KMS-11 (cell line): ENCODE results near the gene SLC5A12.

Experiments
- H2AFZ ChIP-seq: fragments of 200-600 bp; sonication (generic); 2 replicates; pipeline ENCODE4 v1.6.1; 2016; ENCODE audit warnings: antibody characterized with exemption, mixed run types, low read depth
- H3K27ac ChIP-seq: fragments of 200-600 bp; sonication (generic); 2 replicates; pipeline ENCODE4 v1.6.1; 2016; ENCODE audit warnings: mild to moderate bottlenecking, mixed run types
- H3K27me3 ChIP-seq: fragments of 200-600 bp; sonication (generic); 2 replicates; pipeline ENCODE4 v1.6.1; 2017; ENCODE audit warnings: mild to moderate bottlenecking, low read depth, mixed run types, moderate library complexity; ENCODE audit not compliant: insufficient read depth
- H3K36me3 ChIP-seq: fragments of 200-600 bp; sonication (generic); 2 replicates; pipeline ENCODE4 v1.6.1; 2017; ENCODE audit warnings: mild to moderate bottlenecking, mixed run types; ENCODE audit not compliant: insufficient read depth
- H3K4me1 ChIP-seq: fragments of 200-600 bp; sonication (generic); 2 replicates; pipeline ENCODE4 v1.6.1; 2016; ENCODE audit warnings: mild to moderate bottlenecking, low read depth, mixed run types; ENCODE audit not compliant: poor library complexity, severe bottlenecking
- H3K4me2 ChIP-seq: fragments of 200-600 bp; sonication (generic); 2 replicates; pipeline ENCODE4 v1.7.0; 2016; ENCODE audit warnings: mild to moderate bottlenecking, mixed run types
- H3K4me3 ChIP-seq: fragments of 200-600 bp; sonication (generic); IDR thresholded peaks from 2 replicates; pipeline ENCODE4 v1.6.1; 2017; ENCODE audit warnings: low read depth, low read length, mixed read lengths; ENCODE audit not compliant: insufficient read depth
- H3K79me2 ChIP-seq: fragments of 200-600 bp; sonication (generic); 2 replicates; pipeline ENCODE4 v1.6.1; 2016; ENCODE audit warnings: low read depth, mixed run types; ENCODE audit not compliant: insufficient read depth
- H3K9ac ChIP-seq: fragments of 200-600 bp; sonication (generic); 2 replicates; pipeline ENCODE4 v1.6.1; 2016; ENCODE audit warnings: mild to moderate bottlenecking, mixed run types
- H4K20me1 ChIP-seq: fragments of 200-600 bp; sonication (generic); 2 replicates; pipeline ENCODE4 v1.6.1; 2016; ENCODE audit warnings: mild to moderate bottlenecking, mixed run types; ENCODE audit not compliant: insufficient read depth
- CTCF ChIP-seq: fragments of 200-600 bp; sonication (generic); conservative IDR thresholded peaks from 2 replicates; pipeline ENCODE4 v1.6.1; 2017; ENCODE audit warnings: low read depth, mild to moderate bottlenecking, antibody characterized with exemption, low read length, moderate library complexity, mixed read lengths

SLC5A12 gene

GRCh38 chr11:26764825-26765224, 43.0 kb upstream of the SLC5A12 start:
- TF ChIP-seq CTCF, result no peak
- Histone ChIP-seq H3K4me2 (no peak overlapping the region), H3K27ac (no peak overlapping the region)

DNA sequence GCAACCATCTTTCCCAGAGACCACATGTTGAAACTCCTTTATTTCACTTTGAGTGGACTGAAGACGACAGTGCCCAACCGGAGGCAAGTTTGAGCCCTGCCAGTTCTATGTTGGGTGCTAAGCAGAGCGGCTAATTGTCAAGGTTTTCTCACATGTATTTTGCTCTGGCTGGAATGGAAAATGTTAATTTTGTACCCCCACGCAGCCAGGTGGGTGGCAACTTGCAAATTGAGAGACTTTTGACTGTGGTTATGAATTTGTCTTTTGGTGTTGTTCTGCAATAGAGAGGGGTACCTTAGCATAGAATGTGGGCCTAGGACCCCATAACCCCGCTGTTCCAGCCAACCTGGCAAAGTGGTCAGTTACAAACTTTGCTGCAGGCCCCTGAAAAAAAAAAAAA, 42.5 kb upstream of the SLC5A12 start:
- Histone ChIP-seq H3K9ac (no peak overlapping the region), H3K4me2 (no peak overlapping the region), H3K27ac (no peak overlapping the region)

More at GRCh38 chr11:26764825-26765224, 43.0 kb upstream of the SLC5A12 start:
- H3K36me3 ChIP-seq, result no peaks in the 10 kb centered on the region
- no peaks in the 10 kb centered on the region for H3K4me1 ChIP-seq
- H3K9ac ChIP-seq, result no peak overlapping the region
- no peak overlapping the region for H2AFZ ChIP-seq
- H3K4me3 ChIP-seq, result no peak overlapping the region
- no peaks in the 10 kb centered on the region for H4K20me1 ChIP-seq
- no peaks in the 10 kb centered on the region for H3K79me2 ChIP-seq
- no peaks in the 10 kb centered on the region for H3K27me3 ChIP-seq

DNA sequence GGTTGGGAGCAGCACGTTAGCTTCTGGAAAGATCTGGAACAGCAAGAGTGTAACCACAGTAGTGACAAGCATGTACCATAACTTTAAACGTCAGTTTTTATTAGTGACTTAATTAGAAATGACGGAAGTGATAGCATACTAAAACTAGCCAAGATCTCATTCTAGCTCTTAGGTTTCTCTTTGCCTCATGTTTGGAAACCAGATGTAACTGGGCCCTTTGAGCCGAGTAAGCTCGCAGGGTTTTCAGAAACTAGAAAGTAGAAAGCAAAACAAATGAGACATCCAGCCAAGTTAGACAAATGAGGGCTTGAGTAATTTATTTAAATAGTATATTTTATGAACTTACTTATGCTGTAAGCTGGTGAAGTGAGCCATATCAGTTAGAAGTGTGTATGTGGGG, 40.2 kb upstream of the SLC5A12 start:
- Histone ChIP-seq H3K79me2 (no peaks in the 10 kb centered on the region), H3K4me2 (no peak overlapping the region), H3K9ac (no peak overlapping the region), H3K4me1 (no peaks in the 10 kb centered on the region), H3K27ac (no peak overlapping the region), H4K20me1 (no peaks in the 10 kb centered on the region), H2AFZ (no peak overlapping the region), H3K27me3 (no peaks in the 10 kb centered on the region), H3K4me3 (no peak overlapping the region), H3K36me3 (no peaks in the 10 kb centered on the region)
- TF ChIP-seq CTCF, result no peak

More for the DNA sequence above, 42.5 kb upstream of the SLC5A12 start:
- Histone ChIP-seq H3K4me3 (no peak overlapping the region), H3K27me3 (no peaks in the 10 kb centered on the region), H3K4me1 (no peaks in the 10 kb centered on the region), H4K20me1 (no peaks in the 10 kb centered on the region), H2AFZ (no peak overlapping the region), H3K79me2 (no peaks in the 10 kb centered on the region), H3K36me3 (no peaks in the 10 kb centered on the region)
- no peak for TF ChIP-seq CTCF

DNA sequence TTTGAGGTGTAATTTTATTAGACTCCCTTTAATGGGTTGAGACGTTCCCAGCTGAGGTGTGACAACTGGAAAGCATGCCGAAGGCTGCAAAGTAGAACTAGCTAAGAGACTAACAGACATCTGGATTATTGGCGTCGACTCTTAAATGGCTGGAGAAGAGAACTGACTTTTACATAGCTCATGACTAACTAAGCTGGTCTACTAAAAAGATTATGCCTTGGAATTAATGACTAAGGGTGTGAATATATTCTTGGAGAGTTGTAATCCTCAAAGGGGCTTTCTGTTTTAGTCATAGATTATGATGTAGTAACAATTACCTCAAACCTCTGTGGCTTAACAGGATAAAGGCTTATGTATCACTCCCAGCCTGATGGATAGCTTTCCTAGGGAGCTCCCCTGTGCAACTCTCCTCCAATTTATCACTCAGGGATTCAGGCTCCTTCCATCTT, 39.5 kb upstream of the SLC5A12 start:
- no peak for TF ChIP-seq CTCF
- Histone ChIP-seq H2AFZ (no peak overlapping the region), H3K27me3 (no peaks in the 10 kb centered on the region), H3K4me2 (no peak overlapping the region), H3K36me3 (no peaks in the 10 kb centered on the region), H4K20me1 (no peaks in the 10 kb centered on the region), H3K4me3 (no peak overlapping the region), H3K79me2 (no peaks in the 10 kb centered on the region), H3K4me1 (no peaks in the 10 kb centered on the region), H3K27ac (no peak overlapping the region), H3K9ac (no peak overlapping the region)
